Activated T-cell treated with anti-CD3 and anti-CD28 coated beads, Interleukin-2, amount 50 U/mL, for 48 hours (primary cell): Measurements from ENCODE around the gene IFITM10.
"Not testable (repeated sequence)": the region's sequence is repeated elsewhere in the genome, so short reads cannot be mapped to it uniquely, and the experiment has no call there.

Source experiments
- DNase-seq, 2 experiments: peaks; one replicate each; pipeline ENCODE4 v3.0.0-alpha.2; 2020

IFITM10 gene

GRCh38 chr11:1689250-1690166, 60.9 kb downstream of the IFITM10 start:
- not testable (repeated sequence) for DNase-seq

- DNase-seq = not testable (repeated sequence)
These were observed 62.0 kb downstream of the IFITM10 start for GRCh38 chr11:1688336-1688947.

GRCh38 chr11:1686220-1686619, 64.2 kb downstream of the IFITM10 start:
- DNase-seq = not testable (repeated sequence)

GRCh38 chr11:1684886-1685874, 65.2 kb downstream of the IFITM10 start:
- DNase-seq = not testable (repeated sequence)

GRCh38 chr11:1683904-1684572, 66.4 kb downstream of the IFITM10 start:
- not testable (repeated sequence) for DNase-seq

- not testable (repeated sequence) for DNase-seq
These were observed 67.2 kb downstream of the IFITM10 start for GRCh38 chr11:1683216-1683615.
